ENCODE data around the gene LDAH.
A peak's percentile ranks its signal among the peaks of the same experiment; 100 is the strongest.

The LDAH gene

DNA sequence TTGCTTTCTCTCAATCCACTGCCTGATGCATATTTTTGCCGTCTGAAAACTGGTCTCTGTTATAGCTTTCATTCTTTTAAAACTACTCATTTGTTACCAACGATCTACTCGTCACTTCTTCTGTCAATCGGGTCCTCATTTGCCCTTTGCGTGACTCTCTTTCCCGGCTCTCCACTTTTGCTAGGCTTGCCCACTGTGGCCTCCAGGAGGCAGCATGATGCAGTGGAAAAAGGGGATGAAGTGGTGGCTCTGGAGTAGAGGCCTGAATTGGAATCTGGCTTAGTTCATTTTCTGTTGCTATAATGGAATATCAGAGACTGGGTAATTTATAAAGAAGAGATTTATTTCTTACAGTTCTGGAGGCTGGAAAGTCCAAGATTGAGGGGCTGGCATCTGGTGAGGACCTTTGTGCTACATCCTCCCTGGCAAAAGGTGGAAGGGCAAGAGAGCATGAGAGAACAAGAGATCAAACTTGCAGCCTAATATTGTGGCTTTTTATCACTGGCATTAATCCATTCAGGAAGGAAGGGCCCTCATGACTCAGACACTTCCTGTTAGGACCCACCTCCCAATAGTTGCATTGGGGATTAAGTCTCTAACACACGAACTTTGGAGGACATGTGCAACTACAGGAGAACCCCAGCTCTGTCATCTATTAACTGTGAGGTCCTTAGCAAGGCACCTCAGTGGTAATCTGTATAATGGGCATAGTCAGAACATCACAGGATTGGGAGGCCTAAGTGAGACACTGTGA lies 140.6 kb downstream of the LDAH start:
- no peak for DNase-seq (ENCODE audit: low read depth in 2 of 2)

DNA sequence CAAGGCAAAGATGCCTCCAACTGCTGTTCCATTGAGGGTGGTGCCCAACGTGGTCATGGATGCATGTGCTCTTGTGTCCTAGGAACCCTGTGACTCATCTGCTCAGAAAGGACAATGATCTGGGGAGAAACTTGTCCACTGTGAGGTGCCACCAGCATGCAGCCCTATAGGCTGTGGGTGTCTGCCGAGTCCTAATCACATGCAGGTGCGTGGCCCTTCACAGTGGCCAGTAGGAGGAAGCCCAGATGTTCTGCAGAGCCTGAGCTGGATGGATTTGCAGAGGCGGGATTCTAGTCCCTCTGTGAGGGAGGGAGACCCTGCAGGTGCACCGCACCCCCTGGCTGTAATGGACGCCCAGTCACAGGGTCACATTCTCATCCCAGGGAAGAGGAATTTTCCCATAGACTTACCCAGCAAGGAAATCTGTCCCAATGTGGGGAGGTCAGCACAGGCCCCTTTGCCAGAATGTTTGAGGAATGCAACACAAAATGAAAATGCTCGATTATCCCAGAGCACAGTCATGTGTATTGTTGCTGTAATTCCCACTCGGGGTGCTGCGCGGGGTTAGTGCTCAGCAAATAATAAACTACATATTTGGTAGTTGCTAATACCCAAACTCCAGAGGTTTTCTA lies 142.0 kb downstream of the LDAH start:
- no peak for DNase-seq (ENCODE audit: low read depth in 2 of 2)

DNA sequence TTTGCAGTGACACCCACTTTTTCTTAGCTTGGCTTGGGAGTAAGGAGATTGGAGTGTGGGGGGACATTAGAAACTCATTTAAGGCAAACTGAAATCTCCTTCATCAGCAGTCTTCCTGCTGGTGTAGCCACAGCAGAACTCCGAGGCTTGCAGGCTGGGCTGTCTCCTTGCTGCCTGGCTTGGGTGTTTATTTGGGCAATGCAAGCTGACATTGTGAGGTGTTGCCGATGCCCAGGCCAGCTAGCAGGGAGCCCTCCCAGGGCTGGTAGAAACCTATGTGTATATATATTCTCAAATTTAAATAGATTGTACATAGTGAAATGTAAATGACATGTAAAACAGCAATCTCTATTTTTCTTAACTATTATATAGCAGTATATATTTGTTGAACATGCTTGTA lies 144.1 kb downstream of the LDAH start:
- no peak for DNase-seq (ENCODE audit: low read depth in 2 of 2)

DNA sequence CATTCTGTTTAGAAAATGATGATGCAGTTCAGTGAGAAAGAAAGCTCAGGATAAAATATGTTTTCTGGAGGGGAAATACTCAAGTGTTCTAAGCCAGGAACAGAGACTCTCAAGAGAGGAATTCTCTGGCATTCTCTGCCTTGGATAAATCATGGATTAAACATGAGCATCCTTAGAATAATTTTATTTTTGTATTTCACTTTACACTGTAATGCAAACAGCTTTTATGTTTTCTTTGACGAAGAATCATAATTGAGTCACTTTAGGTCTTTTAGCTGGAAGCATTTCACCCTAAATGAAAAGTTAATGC lies 144.9 kb downstream of the LDAH start:
- no peak for DNase-seq (ENCODE audit: low read depth in 2 of 2)

DNA sequence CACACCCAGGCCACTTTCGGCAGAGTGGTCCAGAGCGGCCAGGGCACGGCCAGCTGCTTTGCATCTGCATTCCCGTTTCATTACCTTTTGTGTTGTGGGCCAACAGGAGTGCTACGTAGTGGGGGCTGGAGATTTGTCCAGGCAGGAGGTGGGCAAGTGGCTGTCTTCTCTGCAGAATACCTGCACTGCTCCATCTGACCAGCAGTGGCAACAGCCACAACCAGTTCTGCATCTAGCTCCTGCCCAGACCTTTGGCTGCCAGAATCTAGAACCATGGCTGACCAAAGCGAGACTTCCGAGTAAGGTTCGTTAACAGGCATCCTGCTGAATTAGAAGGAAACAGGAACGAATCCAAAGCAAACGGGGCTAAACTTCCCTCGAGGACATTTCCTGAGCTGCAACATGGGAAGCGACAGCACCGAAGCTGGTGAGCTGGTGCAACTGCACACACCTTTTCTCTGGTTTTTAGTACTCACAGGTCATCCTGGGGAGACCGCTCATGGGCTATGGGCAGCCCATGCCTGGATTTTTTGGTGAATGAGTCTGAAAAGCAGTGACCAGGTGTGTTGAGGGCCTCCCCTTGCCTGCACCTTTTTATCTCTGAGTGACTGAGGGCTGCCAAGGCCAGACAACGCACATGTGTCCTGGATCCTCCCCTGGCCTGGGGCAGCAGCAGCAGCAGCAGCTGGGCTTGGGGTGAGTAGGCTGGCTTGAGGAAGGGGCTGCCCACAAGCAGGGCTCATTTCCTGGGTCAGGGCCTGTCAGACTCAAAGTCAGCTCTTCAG lies 145.4 kb downstream of the LDAH start:
- DNase-seq (ENCODE audit: low read depth in 2 of 2) = no peak

DNA sequence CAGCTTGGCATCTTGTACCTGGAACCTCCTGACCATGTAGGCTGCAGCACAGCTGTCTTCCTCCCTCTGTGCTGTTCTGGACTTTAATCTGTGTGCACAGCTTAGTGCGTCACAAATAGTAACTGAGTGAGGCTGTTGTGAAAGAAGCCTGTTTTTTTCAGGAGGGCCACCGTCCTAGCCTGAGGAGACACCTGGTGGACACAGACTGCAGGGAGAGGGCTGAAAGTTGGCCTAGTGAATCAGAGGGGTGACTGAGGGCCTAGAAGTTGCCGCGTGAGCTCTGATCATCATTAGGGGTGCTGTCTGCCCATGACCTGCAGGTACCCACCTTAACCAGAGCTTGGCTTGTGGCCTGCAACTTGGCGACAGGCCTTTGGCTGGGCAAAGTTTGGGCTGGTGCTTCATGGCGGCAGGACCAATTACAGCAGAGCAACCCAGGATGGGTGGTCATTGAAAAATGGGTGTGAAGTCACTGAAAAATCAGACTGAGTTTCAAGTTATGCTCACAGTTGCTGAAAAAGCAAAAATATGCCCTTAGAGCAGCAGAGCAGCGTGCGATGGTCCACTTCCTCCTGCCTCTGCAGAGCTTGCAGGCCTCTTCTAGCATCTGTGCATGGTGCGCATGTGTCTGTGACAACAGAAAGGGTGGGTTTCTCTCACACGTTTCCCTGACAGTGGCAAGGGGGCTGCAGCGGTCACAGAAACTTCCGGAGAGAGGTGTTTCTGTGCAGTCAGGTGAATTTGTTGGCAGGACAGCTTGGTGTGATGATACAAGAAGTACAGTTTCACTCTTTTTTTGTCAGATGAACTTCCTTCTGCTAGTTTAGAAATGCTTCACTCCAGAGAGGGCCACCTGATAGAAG lies 146.3 kb downstream of the LDAH start:
- no peak for DNase-seq (ENCODE audit: low read depth in 2 of 2)

DNA sequence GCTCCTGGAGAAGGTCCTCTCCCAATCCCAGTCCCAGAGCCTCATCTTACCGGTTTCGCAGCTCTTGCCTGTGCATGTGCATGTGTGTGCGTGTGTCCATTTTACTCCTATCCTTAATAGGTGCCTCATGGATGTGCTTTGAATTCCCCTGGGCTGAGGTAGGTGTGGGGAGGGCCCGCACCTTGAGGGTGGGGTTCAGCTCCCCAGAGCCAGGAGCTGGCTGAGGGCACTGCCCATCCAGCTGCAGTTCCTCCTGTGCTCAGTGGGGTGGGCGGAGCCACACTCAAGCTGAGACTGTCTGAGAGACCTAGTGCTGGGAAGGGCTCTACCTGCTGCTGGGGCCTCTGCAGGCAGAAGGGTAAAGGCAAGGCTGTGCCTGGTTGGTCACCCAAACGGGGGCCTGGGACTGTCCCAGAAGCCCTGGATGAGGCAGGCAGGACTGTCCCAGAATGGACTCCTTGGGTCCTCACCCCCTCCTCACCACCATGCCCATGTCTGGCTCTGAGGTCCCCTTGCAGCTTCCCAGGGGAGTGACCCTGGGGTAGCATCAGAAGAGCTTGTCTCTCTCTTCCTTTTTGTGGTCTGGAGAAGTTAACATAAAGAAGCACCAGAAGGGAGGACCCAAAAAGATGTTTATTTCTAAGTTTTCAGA lies 147.1 kb downstream of the LDAH start:
- DNase-seq (ENCODE audit: low read depth in 2 of 2) = no peak

DNA sequence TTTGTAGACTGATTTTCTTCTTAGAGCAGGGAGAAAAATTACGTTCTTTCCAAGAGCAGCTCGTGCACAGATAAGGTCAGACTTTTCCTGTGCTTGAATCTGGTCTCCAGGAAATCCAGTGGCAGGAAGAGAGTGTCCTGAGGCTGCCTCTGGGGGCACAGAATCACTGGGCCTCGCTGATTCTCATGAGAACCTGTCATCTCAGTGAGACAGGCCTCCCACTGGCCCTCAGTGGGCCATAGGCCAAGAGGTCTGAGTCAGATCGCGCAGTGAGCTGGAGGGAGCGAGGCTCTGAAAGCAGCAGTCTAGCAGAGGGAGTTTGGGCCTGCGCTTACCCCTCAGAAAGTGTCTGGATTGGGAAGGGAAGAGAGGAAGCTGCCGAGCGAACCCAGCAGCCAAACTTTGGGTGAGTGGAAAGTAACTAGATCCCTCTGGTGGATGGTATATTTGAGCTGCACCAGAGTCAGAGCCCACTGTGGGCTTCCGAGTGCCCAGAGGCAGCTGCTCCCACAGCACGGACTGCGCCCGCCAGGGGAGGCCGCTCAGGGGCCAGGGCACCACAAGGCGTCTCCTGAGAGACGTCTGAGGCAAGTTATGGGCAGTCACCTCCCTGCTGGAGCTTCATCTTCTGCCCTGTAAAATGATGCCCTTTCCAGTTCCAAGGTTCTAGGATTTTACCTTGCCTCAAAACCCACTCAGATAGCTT lies 147.8 kb downstream of the LDAH start:
- DNase-seq (ENCODE audit: low read depth in 2 of 2) = peak; percentile 19 to 35

DNA sequence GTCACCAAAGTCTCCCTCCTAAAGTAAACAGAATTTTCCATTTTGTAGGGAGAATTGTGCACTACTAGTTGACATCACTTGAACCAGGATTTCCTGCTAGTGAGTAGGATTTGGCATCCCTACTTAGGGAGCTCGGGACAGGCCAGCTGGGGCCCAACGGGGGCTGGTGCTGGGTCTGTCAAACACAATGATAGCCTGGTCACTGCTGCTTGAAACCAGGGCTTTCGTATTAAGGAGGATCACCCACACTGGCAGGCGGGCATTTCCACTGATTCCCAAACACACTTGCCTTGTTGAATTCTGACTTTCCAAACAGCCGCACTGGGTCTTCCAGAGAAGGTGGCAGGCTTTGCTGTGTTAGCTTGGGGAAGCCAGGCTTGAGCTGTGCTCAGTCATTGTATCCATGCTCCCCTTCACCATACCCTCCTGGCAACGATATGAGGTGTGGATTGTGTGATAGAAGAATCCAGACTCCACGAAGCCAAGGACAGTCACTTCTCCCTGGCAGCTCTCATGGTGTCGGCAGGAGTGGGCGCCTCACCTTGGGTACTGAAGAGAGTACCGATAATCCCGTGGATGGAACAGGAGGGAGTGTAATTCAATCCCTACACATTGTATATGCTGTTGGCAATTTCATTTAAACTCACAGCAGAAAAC lies 148.5 kb downstream of the LDAH start:
- no peak for DNase-seq (ENCODE audit: low read depth in 2 of 2)

DNA sequence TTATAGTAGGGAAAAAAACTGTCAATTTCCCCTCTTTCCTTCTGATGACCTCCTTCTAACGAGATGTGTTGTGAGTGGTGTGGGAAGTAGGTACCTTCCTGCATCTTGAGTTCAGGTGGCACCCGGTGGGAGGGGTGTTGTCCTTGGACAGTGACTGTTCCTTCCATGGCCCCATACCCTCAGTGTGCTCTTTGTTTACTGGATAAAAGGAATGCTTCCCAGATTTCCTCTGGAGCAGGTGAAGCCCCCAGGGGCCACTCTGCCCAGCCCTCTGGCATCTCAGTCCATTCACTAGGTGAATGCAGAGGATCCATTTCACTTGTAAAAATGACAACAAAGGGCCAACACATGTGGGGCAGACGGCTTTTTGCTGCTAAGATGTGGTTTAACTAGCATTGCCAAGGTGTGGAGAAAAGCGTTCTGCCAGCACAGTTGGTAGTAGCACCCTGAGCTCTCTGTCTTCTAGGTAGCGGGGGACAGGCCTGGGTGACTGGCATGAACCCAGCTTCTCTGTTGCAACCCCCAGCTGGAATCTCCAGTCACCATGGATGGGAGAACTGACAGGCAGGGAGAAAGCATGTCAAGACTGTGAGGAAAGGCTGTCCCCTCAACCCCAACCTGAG lies 149.1 kb downstream of the LDAH start:
- DNase-seq (ENCODE audit: low read depth in 2 of 2) = no peak

DNA sequence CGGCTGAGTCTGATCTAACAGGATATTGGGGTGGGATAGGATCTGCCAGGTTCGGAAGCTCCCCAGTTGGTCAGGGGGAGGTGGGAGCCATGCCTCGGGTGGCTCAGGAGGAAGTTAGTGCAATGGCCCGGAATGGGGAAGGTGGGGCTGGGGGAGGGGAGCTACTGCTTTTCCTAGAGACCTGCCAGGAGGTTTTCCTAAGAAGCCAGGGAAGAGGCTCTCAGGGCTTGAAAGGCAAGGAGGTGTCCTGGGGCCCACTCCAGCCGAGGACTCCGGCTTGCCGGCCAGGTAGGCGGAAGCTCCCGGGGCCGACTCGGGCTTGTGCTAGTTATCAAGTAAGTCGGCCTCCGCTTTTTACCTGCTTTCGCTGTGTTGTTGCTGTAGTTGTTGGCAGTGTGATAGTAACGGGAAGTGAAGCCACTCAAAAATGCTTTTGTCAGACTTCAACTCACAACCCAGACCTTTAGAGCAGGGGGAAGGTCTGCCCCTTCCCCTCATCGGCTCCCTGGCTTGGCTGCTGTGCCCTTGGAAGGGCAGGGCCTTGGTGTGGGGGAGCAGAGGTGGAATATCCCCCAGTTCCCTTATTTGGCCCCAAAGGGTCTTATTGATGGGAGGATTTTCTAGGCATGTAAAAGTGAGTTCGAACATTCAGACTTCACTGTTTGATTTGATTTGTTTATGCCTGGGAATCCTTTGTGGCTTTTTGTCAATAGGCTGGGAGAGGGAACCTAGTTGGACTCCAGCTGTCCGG lies 150.5 kb downstream of the LDAH start:
- DNase-seq (ENCODE audit: low read depth in 2 of 2) = no peak

DNA sequence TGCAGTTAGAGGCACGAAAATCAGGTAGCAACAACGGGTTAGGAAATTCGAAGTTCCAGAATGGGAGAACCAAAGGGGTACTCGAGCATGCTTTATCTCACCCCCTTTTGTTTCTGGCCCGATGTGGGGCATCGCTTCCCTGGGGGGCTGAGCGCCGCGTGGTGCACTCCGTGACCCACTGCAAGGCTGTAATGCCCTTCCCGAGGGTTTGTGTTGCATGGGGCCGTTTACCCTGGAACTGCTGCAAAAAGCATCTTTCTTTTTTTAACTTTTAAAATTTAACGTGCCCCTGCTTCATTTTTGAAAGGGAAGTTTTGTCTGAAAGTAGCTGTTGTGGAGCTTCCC lies 151.2 kb downstream of the LDAH start:
- DNase-seq (ENCODE audit: low read depth in 2 of 2) = no peak

DNA sequence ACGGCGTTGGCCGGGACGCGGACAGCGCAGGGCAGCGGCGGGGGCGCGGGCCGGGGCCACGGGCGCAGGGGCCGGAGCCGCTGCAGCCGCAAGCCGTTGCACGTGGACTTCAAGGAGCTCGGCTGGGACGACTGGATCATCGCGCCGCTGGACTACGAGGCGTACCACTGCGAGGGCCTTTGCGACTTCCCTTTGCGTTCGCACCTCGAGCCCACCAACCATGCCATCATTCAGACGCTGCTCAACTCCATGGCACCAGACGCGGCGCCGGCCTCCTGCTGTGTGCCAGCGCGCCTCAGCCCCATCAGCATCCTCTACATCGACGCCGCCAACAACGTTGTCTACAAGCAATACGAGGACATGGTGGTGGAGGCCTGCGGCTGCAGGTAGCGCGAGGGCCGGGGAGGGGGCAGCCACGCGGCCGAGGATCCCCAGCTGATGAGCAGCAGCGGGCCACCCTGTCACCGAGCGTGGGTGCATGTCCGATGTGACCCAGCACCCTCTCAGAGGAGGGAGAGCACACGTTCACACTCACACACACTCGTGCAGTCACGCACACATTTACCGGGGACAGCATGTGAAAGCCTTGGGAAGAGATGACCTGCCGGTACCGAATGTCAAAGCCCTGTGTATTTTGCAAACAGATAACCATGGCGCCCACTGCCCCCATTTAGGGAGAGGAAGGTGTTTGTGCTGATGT lies 151.7 kb downstream of the LDAH start:
- DNase-seq (ENCODE audit: low read depth in 2 of 2) = no peak

DNA sequence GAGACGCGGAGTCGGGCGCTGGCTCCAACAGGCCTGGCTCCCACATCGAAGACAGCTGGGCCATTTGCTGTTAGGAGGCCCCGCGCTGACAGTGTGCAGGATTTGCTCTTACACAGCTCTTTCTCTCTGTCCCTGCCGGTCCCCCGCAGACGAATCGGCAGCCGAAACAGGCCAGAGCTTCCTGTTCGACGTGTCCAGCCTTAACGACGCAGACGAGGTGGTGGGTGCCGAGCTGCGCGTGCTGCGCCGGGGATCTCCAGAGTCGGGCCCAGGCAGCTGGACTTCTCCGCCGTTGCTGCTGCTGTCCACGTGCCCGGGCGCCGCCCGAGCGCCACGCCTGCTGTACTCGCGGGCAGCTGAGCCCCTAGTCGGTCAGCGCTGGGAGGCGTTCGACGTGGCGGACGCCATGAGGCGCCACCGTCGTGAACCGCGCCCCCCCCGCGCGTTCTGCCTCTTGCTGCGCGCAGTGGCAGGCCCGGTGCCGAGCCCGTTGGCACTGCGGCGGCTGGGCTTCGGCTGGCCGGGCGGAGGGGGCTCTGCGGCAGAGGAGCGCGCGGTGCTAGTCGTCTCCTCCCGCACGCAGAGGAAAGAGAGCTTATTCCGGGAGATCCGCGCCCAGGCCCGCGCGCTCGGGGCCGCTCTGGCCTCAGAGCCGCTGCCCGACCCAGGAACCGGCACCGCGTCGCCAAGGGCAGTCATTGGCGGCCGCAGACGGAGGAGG lies 152.4 kb downstream of the LDAH start:
- DNase-seq (ENCODE audit: low read depth in 2 of 2) = no peak

DNA sequence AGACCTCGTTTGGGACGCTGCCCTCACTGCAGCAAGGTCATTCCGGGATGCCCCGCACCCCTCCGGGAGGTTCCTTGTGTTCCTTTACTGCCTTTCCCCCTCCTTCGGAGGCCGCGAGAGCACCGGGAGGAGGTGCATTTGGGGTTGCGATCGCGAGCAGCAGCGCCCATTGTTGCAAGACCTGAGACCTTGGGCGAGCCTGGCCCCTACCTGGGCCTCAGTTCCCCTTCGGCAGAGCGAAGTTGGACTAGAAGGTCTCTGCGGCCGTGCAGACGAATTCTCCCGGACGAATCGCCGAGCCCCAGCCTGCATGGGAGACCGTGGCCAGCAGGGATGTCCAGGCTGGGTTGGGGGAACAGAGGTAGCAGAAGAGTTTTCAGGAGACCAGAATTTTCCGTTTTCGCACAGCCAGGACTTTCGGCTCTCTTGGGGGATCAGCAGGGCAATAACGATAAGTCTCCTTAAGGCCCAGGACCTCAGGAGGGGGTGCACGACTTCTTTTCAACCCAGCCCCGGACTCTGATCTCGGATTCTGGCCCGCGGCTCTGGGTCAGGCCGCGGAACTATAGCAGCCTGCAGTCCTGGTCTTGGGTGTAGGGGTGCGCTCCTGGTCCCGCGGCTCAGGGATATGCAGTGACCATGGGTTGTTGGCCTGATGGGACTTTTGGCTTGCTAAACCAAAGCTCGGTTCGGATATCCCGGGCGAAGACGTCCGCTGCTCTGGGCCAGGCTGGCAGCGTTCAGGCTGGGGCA lies 153.2 kb downstream of the LDAH start:
- DNase-seq (ENCODE audit: low read depth in 2 of 2) = no peak

DNA sequence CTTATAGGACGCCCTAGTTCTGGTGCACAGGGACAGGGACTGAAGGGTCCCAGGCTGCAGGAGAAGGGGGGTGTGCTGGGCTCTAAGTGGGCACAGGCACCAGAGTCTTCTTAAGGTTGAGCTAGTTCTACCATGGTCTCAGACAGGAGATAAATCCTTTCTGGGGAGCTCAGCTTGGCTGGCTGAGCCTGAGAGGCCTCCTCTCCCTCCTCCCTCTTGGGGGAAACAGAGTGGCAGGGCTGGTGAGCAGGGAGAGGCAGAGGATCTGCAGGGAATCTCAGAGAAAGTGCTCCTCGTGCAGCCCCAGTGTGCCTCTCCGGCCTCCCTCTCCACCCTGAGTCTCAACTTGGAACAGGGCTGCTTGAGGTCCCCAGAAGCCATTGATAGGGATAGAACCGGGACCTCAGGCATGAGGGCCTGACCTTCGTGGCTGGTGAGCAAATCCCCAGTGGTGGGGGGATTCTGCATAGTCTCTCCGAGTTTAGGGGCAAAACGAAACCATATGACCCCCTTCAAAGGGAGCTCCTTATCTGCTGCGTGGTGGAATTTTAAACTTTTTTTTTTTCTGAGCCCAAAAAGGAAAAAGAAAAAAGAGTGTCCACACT lies 153.9 kb downstream of the LDAH start:
- DNase-seq (ENCODE audit: low read depth in 2 of 2) = no peak

DNA sequence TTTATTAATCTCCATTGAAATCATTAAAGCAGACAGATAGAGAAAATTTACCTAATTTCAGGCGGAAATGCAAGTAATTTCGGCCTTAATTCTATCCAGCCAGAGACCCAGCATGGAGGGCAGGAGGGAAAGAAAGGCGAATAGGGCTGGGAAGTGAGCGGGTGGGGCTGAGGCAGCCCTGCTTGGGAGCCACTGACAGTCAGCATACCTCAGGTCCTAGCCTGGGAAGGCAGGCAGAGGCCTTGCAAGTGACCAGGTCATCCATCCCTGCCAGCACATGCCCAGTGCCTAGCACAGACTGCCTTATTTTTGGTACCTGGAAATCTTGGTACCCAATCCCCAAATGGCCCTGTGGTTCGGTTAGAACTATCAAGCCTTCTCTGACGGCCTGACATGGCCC lies 154.4 kb downstream of the LDAH start:
- DNase-seq (ENCODE audit: low read depth in 2 of 2) = no peak

All from fibroblast of skin of left biceps (primary cell).